NCI-H524 (cell line): Measurements from ENCODE around the gene C15orf39.

ENCODE experiments used
- DNase-seq, 2 experiments: peaks; one replicate each; lab custom pipeline; 2025; lab: John Stamatoyannopoulos, UW

The C15orf39 gene

DNA sequence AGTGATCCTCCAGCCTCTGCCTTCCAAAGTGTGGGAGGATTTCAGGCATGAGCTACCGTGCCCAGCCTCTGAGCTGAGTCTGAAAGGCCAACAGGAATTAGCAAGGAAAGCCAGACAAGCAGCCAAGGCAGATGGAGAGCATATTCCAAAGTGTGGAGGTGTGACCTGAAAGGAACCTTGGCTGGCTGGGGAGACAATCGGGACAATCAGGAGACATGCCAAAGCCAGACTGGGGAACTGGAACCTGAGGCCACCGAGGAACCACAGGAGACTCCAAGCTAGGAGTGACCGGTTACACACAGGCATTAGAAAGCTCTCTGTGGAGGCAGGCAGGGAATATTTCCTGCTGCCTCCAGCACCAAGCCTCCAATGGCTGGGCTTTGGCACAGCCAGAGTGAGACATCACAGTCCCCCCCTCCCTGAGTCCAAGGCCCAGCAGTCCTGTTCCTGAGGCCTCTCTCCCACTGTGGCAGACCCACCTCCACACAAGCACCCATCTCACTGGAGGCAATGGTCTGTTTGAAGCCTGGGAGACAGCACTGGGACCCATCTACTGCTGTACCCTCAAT is 4.5 kb upstream of the C15orf39 start:
- DNase-seq, result no peak

DNA sequence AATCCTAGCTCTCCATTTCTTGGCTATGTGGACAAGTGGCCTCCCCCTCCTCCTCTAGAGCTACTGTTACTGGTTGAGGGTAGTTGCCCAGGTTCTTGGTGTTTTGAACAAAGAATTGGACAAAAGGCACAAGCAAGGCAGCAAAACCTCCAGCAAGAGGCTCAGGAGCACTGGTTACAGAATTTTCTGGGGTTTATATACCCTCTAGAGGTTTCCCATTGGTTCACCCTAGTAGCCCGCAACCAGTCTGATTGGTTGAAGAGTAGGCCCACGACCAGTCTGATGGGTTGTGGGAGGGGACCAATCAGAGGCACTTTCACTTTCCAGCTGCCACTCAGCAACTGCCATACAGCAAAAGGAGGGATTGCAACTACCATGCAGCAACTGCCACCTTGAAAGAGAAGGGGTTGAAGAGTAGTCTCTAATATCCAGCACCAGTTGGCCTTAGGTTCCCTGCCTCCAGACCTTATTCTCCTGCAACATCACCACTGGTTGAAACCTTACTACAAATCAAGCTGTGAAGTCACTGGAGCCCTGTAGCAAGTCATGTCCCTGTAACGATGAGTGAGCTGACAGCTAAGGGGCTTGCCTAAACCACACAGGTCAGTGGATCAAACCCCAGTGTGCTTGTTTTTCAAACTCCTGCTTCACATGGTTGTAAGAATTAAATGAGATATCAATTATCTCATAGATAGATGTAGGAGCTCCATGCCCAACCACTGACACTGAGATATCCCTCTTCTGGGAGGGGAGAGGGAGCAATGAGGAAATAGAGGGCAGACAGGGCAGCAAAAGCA is 2.9 kb upstream of the C15orf39 start:
- peak in 1 of 2 experiments; percentile 70 for DNase-seq

GRCh38 chr15:75199357-75199940 is 2.2 kb upstream of the C15orf39 start:
- DNase-seq, result no peak

GRCh38 chr15:75200391-75200764 is 1.3 kb upstream of the C15orf39 start:
- no peak for DNase-seq

- peak in 1 of 2 experiments; percentile 55 for DNase-seq
Observed at GRCh38 chr15:75200765-75201615, 692 bp upstream of the C15orf39 start.

DNA sequence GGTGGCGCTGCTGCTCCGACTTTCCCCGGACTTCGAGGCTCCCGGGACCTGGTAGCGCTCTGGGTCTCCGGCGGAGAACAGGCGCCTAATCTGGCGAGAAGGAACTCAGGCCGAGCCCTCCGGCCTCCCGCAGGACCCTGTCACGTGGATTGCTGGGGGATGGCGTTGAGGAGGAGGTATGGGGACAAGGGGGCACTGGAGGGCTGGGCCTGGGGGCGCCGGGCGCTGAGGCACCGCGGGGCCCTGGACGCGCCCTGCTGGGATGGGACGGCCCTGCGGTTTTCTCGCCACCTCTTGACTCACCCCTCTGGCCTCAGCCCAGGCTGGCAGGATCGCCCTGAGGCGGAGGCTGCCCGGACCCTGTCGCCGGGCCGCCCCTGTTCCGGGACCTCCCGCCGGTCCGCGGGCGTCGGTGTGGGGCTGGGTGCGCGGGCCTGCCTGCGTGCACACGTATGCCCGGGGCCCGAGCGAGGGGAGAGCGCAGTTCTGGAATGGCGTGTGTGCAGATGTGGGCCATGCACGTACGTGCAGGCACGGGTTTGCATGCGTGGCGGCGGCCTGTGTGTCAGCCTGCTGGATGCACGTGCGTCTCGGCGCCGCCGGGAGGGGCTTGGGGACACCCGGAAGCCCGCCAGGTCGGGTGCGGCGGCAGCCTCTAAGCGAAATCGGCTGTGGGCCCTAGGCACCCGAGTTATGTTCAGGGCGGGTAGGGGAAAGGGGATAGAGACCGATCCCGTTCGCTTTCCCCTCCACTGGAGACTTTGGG is 752 bp downstream of the C15orf39 start:
- DNase-seq, result peak; percentile 23 to 68

- DNase-seq, result peak in 1 of 2 experiments; percentile 30
Observed at GRCh38 chr15:75203017-75203907, 1.6 kb downstream of the C15orf39 start.

GRCh38 chr15:75203908-75204263 is 2.2 kb downstream of the C15orf39 start:
- DNase-seq, result no peak

- peak; percentile 92 to 97 for DNase-seq
Observed at GRCh38 chr15:75204340-75205063, 2.8 kb downstream of the C15orf39 start.

DNA sequence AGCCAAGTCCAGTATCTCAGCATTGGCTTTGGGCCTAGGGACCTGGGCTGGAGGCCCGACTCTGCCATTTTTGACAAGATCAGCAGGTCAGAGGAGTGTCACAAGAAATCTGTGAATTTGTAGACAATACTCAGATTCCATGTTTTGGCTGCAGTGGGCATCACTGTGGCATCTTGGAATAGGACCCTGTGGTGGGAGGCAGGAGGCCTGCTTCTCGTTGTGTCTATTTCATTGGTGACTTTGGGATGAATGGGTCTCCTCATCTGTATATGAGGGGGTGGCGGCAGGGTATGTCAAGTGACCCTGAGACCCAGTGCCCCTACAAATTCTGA is 3.3 kb downstream of the C15orf39 start:
- no peak for DNase-seq

- no peak for DNase-seq
Observed at GRCh38 chr15:75206006-75206405, 4.3 kb downstream of the C15orf39 start.

- no peak for DNase-seq
Observed at GRCh38 chr15:75206803-75207617, 5.3 kb downstream of the C15orf39 start.

- DNase-seq, result no peak
Observed at GRCh38 chr15:75207618-75208500, 6.2 kb downstream of the C15orf39 start.

DNA sequence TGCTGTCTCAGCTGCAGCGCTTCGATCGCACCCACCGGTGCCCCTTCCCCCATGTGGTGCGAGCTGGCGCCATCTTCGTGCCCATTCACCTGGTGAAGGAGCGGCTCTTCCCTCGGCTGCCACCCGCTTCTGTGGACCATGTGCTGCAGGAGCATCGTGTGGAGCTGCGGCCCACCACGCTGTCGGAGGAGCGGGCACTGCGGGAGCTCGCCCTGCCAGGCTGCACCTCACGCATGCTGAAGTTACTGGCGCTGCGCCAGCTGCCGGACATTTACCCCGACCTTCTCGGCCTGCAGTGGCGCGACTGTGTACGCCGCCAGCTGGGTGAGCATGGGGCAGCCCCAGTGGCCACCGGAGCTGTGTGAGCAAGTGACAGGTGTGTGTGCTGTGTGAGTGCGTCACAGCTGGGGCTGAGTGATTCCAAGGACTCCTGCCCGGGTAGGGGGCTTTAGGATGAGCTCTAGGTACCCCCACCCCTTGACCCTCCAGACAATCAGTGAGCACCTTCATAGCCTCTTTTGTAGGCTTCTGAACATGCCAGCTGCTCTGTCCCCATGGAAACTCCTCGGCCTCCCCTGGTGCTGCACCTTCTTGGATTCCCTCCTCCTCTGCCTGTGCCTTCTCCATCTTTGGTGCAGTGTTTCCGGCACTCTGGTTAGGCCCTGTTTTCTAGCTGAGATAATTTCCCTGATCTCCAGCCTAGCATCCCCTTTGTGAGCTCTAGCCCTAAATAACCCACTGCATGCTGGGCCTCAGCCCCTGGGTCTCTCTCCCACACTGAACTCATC is 7.0 kb downstream of the C15orf39 start:
- no peak for DNase-seq

DNA sequence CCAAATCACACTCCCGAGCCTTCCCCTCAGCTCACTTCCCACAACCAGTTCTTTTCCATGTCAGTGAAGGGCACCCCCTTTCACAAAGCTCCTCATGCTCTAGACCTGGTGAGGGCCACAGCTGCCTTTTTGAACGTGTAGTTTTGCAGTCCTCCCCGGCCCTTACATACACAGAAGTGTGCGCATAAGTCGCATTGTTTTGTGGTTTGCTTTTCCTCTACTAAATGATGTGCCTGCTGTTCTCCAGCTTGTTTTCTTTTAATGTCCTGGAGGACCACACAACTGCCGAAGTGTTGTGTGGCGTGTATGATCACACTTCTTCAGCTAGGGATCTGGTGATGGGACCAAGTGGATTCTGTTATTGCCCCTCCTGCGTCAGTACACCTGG is 7.6 kb downstream of the C15orf39 start:
- no peak for DNase-seq

GRCh38 chr15:75210811-75211230 is 9.1 kb downstream of the C15orf39 start:
- DNase-seq, result no peak

DNA sequence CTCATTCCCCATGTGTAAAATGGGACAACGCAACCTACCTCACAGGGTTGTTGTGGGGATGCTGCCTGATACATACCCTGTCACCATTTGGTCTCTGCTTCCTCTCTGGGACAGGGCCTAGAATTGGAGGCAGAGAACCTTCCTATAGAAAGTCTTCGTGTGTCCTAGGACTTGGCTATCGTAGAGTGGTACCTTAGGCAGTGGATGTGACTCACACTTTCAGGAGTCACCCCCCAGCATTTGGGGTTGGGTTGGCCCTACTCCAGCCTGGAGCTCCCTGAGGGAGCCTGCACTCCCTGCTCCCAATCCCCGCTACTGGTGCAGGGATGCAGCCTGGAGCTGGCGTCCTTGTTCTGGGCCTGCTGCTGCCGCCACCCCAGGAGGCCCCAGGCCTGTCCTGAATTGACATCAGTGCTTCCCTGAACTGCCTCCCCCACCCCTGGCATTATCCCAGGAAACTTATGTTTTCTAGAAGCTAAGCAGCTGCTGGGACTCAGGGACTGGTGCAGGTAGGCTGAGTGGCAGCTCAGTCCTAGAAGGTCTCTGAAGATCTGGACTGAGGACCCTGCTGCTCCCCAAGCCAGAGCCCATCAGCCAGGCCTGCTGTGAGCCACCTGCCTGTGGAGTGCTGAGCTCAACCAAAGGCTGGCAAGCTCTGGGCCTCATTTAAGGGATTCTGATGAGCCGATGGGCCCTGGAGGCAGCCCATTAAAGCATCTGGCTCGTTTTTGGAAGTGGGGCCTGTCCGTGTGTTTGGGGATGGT is 9.9 kb downstream of the C15orf39 start:
- no peak for DNase-seq
